Astrocyte (in vitro differentiated cells and primary cell): ENCODE measurements around the gene PACS2.

Experiments
- EZH2 ChIP-seq: IDR thresholded peaks from 2 replicates; pipeline ENCODE4 v1.6.1; 2012; ENCODE audit warnings: mild to moderate bottlenecking, low read length, inconsistent platforms; ENCODE audit not compliant: insufficient read depth
- TF ChIP-seq, protein P1 (sequence below): IDR thresholded peaks from 2 replicates; pipeline ENCODE4 v1.5.1; 2011; ENCODE audit warnings: low read depth, mild to moderate bottlenecking, inconsistent platforms, low read length, moderate library complexity; ENCODE audit not compliant: insufficient read depth

DNA sequence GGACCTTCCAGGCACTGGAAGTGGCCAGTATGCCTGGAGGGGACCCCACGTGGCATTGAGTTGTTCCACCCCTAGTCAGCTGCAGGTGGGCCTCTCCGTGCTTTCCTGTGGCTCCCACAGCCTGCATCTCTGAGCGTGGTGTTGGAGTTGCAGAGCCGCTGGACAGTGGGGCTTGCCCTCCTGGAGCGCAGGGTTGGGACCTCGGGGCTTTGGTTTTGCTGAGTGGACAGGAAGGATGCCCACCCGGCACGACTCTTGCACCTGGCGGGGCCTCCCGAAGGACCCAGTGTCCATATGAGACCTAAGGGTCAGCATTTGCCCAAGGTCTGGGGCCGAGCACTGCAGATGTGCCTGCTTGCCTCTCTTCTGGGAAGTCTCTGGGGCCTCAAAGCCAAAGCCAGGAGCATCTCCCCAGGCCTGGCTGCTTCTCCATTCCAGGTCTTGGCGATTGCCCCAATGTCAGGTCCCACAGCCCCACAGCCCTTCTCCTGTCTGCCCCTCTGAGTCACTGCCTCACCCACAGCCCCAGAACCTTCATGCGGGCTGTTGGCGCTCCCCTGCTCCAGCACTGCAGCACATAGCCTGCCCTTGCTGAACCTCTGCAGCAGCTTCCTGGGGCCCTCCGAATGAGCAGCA is 1.5 kb downstream of the PACS2 start:
- TF ChIP-seq EZH2 = no peak
- TF ChIP-seq, protein P1, sequence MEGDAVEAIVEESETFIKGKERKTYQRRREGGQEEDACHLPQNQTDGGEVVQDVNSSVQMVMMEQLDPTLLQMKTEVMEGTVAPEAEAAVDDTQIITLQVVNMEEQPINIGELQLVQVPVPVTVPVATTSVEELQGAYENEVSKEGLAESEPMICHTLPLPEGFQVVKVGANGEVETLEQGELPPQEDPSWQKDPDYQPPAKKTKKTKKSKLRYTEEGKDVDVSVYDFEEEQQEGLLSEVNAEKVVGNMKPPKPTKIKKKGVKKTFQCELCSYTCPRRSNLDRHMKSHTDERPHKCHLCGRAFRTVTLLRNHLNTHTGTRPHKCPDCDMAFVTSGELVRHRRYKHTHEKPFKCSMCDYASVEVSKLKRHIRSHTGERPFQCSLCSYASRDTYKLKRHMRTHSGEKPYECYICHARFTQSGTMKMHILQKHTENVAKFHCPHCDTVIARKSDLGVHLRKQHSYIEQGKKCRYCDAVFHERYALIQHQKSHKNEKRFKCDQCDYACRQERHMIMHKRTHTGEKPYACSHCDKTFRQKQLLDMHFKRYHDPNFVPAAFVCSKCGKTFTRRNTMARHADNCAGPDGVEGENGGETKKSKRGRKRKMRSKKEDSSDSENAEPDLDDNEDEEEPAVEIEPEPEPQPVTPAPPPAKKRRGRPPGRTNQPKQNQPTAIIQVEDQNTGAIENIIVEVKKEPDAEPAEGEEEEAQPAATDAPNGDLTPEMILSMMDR = no peak
